HG03108 (cell line): ENCODE measurements around the gene TOP2B.

Experiments used
- ATAC-seq: cut with Tn5 transposase; IDR thresholded peaks from one replicate; pipeline ENCODE4 v1.9.1; 2021; ENCODE audit warnings: moderate library complexity; ENCODE audit not compliant: unreplicated experiment

The TOP2B gene

GRCh38 chr3:25584011-25584789 is 80.5 kb downstream of the TOP2B start:
- ATAC-seq = no peak

DNA sequence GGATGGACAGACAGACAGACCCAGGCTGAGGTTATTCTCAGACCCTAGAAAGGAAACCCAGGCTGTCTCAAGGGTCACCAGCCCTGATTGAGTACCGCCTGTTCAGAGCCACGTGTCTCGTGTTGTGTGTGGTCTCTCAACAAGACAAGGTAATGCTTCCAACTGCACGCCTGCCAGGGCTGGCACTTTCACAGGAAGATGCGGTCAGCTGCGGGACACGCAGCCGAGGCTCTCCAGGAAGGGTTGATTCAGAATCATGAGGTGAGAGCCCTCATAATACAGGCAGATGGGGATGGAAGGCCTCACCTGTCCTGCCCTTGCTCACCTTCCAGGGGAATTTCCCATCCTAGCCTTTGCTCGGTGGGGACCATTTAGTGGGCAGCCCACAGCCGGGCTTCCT is 81.4 kb downstream of the TOP2B start:
- no peak for ATAC-seq

DNA sequence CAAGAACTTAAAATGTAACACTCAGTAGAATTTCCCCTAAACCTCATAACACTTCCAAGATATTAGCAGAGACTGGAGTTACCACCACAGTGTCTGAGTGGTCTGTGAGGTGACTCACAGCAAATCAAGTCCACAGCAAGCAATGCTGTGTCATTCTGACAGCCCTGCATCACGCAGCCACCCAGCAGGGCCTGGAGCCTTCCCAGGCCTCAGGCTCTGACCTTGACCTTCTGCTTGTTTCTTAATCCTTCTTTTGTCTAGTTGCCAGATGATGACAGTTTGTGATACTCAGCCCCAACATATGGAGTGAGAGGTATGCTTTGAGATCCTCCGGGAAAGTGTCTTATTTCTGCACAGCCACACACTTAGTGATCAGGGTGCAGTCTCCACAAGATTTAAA is 82.5 kb downstream of the TOP2B start:
- ATAC-seq = no peak

- ATAC-seq = no peak
Measured at GRCh38 chr3:25581823-25582222, 82.9 kb downstream of the TOP2B start.

- ATAC-seq = no peak
Measured at GRCh38 chr3:25581335-25581734, 83.4 kb downstream of the TOP2B start.

DNA sequence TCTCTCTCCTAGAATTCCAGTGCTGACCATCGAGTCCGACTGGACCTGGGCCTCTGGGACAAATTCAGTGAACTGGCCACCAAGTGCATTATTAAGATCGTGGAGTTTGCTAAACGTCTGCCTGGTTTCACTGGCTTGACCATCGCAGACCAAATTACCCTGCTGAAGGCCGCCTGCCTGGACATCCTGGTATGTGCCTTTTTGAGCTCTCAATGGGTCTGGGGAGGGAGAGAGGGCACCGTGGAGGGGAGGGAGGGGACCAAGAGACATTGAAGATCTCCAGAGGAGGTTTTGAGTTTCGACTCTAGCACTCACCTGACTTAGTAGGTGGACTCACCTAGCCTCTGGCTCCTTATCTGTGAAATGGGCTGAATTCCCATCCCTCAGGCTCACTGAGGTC is 84.2 kb downstream of the TOP2B start:
- ATAC-seq = no peak

GRCh38 chr3:25578059-25578458 is 86.6 kb downstream of the TOP2B start:
- no peak for ATAC-seq

GRCh38 chr3:25576831-25577454 is 87.8 kb downstream of the TOP2B start:
- no peak for ATAC-seq

DNA sequence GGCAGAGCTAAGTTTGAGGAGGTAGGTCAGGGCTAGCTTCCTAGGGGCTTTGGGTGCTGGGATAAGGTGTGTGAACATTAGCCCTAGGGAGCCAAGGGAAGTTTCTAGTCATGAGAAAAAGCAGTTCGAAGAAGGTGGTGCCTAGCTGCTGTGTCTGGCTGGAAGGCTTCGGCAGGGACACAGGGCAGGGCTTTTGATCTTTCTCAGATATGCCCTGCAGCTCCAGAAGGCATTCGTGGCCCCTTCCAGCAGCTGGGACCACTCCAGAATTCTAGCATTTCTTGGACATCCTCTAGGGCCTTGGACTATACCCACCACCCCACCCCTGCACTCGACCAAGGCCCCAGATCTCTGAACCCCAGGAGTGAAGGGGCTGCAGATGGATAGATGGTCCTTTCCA is 88.6 kb downstream of the TOP2B start:
- ATAC-seq = no peak

DNA sequence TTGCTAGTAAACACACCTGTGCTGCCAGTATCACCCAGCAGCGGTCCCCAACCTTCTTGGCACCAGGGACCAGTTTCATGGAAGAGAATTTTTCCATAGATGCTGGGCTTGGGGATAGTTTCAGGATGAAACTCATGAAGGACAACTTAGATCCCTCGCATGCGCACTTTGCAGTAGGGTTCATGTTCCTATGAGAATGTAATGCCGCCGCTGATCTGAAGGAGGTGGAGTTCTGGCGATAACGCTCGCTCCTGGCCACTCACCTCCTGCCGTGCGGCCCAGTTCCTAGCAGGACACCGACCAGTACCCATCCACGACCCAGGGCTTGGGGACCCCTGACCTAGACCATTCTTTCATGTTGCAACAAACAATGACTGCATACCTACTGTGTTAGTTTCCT is 89.7 kb downstream of the TOP2B start:
- ATAC-seq = no peak

- no peak for ATAC-seq
Measured at GRCh38 chr3:25574172-25574765, 90.4 kb downstream of the TOP2B start.

GRCh38 chr3:25573386-25574171 is 91.1 kb downstream of the TOP2B start:
- no peak for ATAC-seq

DNA sequence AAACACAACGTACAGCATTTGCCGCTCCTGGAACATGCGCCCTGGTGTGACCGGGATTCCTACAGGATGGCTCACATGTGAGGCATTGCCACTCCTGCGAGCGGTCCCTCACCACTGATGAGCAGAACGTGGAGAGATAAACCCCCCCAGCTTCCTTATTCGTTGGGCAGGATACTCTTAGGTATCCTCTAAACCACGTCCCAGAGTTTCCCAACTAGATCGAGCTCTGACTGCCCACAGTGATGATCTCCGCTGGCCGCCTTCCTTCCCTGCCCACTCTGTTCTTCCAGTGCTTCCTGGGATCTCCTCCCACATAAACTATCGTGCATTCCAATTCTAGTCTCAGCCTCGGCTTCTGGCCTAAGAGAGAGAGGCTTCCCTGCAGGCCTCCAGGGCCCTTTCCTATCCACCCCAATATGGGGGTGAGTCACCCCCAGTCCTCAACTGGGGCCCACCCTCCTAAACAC is 91.8 kb downstream of the TOP2B start:
- no peak for ATAC-seq

GRCh38 chr3:25572336-25572735 is 92.4 kb downstream of the TOP2B start:
- ATAC-seq = no peak

- ATAC-seq = no peak
Measured at GRCh38 chr3:25571285-25571684, 93.4 kb downstream of the TOP2B start.

- no peak for ATAC-seq
Measured at GRCh38 chr3:25568525-25569078, 96.1 kb downstream of the TOP2B start.

DNA sequence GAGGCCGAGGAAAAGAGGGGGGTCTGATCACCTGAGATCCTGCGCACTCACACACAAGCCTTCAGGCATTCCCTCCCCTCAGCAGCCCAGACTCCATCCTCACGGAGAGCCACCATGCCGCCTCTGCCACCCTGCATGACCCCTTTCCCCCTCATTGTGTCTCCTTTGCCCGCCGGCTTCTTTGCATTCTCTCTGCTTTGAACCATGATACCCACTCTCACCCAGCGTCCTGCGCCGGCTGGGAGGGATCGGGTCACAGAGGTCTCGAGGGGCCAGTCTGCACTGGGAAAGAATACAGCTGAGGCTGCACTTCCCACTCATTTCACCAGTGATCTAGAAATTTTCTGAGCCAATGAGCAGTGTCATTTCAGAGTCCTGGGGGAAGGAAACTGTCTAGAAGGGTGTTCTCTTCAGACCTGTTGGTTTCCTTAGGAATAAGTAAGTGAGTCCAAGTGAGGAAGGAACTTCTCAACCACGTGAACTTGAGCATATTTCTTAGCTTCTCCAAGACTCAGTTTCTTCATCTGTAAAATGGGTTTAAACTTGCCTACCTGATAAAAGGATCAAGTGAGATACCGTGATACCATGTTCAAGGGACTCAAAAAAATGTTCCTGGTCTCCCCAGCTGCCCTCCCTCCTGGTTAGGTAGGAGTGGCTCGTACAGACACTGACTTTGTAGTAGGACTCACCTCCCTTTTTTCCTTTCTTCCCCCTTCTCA is 96.7 kb downstream of the TOP2B start:
- no peak for ATAC-seq

DNA sequence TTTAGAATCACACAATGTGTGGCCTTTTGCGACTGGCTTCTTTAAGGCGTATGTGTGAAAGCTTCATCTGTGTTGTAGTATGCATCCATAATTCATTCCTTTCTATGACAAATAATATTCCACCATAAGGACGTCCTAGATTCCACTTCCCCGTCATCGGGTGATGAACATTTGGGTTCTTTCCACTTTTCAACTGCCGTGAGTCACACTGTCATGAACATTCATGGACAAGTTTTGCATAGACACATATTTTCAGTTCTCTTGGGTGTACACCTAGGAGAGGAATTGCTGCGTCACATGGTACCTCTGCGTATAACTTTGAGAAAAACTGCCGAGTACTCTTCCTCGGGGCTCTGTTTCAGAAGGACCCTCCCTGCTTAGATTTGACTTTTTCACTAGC is 97.3 kb downstream of the TOP2B start:
- no peak for ATAC-seq

DNA sequence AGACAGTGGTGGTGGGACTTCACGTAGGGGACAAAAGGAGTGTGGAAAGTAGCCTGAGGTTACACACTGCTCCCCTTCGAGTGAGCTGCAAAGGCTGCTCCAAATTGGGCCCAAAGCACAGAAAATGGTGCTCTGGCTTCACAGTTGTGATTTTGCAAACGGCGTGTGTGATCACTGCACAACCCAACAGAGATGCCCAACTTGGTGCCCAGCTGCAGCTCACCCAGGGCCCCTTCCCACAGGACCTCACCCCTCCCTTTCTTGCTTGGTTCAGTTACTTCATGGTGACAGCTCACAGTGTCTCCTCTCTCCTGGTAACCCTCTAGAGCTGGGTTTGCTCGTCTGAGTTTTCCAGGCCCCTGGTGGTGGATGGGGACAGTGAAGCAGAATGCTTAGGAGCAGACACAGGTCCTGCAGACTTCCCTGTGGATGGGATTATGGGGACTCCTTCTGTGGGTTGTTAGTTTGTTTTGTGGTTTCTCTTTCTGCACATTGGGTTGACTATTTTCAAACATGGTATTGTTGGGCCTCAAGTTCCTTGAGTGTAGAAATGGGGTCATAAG is 98.3 kb downstream of the TOP2B start:
- no peak for ATAC-seq

- no peak for ATAC-seq
Measured at GRCh38 chr3:25565807-25566206, 98.9 kb downstream of the TOP2B start.
